Measurements from ENCODE around the gene FBXL7. TPM values are rescaled to one million over a fixed set of nuclear protein-coding genes. Genes with fewer than 3 reads are reported as not detected.
A peak's percentile ranks its signal among the peaks of the same experiment; 100 is the strongest.

FBXL7 gene
- total RNA-seq, 1 donor from 2014 or later, result 12.3 TPM

- Histone ChIP-seq H3K27me3 (no peaks in the 10 kb centered on the region), H3K9ac (no peak overlapping the region), H3K27ac (no peak overlapping the region), H3K4me1 (no peaks in the 10 kb centered on the region), H3K79me2 (ENCODE audit: low read depth) (peaks cover 50% of the 10 kb centered on the region), H3F3A (ENCODE audit: low read depth) (no peaks in the 10 kb centered on the region), H2AFZ (replicated peaks) (no peak overlapping the region), H3K36me3 (no peaks in the 10 kb centered on the region), H3K9me3 (ENCODE audit: low read depth) (no peaks in the 10 kb centered on the region), H3K4me3 (no peak overlapping the region), H3K4me2 (no peak overlapping the region), H4K20me1 (ENCODE audit: low read depth) (no peaks in the 10 kb centered on the region)
- no peaks in the 10 kb centered on the region for H3K9me3 Mint-ChIP-seq
- peak overlapping the region; percentile 54 for H3K27ac Mint-ChIP-seq
- TF ChIP-seq CTCF (IDR thresholded peaks at IDR 0.05), result no peak
- TF ChIP-seq EZH2 (IDR thresholded peaks at IDR 0.05), result no peak
- TF ChIP-seq EZH2phosphoT487 (IDR thresholded peaks at IDR 0.05), result no peak
- no peak for DNase-seq (ENCODE audit: low spot score)
- H3K36me3 Mint-ChIP-seq, result peaks cover 11% of the 10 kb centered on the region
- no peak overlapping the region for H3K4me3 Mint-ChIP-seq
- peaks cover 4% of the 10 kb centered on the region for H3K4me1 Mint-ChIP-seq
- H3K27me3 Mint-ChIP-seq (ENCODE audit: insufficient read depth, low read depth), result peaks cover 5% of the 10 kb centered on the region
These were observed 121.1 kb downstream of the FBXL7 start for GRCh38 chr5:15621094-15621493.

GRCh38 chr5:15623794-15624193, 123.8 kb downstream of the FBXL7 start:
- H3K9me3 Mint-ChIP-seq, result no peaks in the 10 kb centered on the region
- H3K27ac Mint-ChIP-seq, result no peak overlapping the region
- H3K79me2 ChIP-seq (ENCODE audit: low read depth), result peaks cover 57% of the 10 kb centered on the region

GRCh38 chr5:15627109-15627508, 127.1 kb downstream of the FBXL7 start:
- peaks cover 6% of the 10 kb centered on the region for H3K36me3 Mint-ChIP-seq
- H3K27me3 Mint-ChIP-seq (ENCODE audit: insufficient read depth, low read depth), result peaks cover 5% of the 10 kb centered on the region
- Histone ChIP-seq H3F3A (ENCODE audit: low read depth) (no peaks in the 10 kb centered on the region), H3K4me1 (peaks cover 6% of the 10 kb centered on the region), H3K27me3 (no peaks in the 10 kb centered on the region), H3K36me3 (no peaks in the 10 kb centered on the region), H2AFZ (replicated peaks) (no peak overlapping the region), H3K79me2 (ENCODE audit: low read depth) (peaks cover 47% of the 10 kb centered on the region), H3K9me3 (ENCODE audit: low read depth) (no peaks in the 10 kb centered on the region), H3K4me2 (no peak overlapping the region), H3K9ac (no peak overlapping the region), H4K20me1 (ENCODE audit: low read depth) (no peaks in the 10 kb centered on the region), H3K27ac (no peak overlapping the region), H3K4me3 (no peak overlapping the region)
- DNase-seq (ENCODE audit: low spot score), result no peak
- H3K27ac Mint-ChIP-seq, result no peak overlapping the region
- no peaks in the 10 kb centered on the region for H3K9me3 Mint-ChIP-seq
- no peaks in the 10 kb centered on the region for H3K4me1 Mint-ChIP-seq
- no peak overlapping the region for H3K4me3 Mint-ChIP-seq
- TF ChIP-seq EZH2 (IDR thresholded peaks at IDR 0.05) (no peak), CTCF (IDR thresholded peaks at IDR 0.05) (no peak), EZH2phosphoT487 (IDR thresholded peaks at IDR 0.05) (no peak)

More at GRCh38 chr5:15623794-15624193, 123.8 kb downstream of the FBXL7 start:
- H3F3A ChIP-seq (ENCODE audit: low read depth), result no peaks in the 10 kb centered on the region
- no peak overlapping the region for H3K27ac ChIP-seq
- H3K4me1 ChIP-seq, result peaks cover 6% of the 10 kb centered on the region
- Mint-ChIP-seq H3K36me3 (peaks cover 16% of the 10 kb centered on the region), H3K4me1 (no peaks in the 10 kb centered on the region), H3K4me3 (no peak overlapping the region), H3K27me3 (ENCODE audit: insufficient read depth, low read depth) (peaks cover 5% of the 10 kb centered on the region)
- H3K9me3 ChIP-seq (ENCODE audit: low read depth), result no peaks in the 10 kb centered on the region
- H2AFZ ChIP-seq (replicated peaks), result no peak overlapping the region
- no peak overlapping the region for H3K4me3 ChIP-seq
- H3K9ac ChIP-seq, result no peak overlapping the region
- no peaks in the 10 kb centered on the region for H3K36me3 ChIP-seq
- no peak for DNase-seq (ENCODE audit: low spot score)
- H3K27me3 ChIP-seq, result no peaks in the 10 kb centered on the region
- TF ChIP-seq CTCF (IDR thresholded peaks at IDR 0.05), result no peak
- TF ChIP-seq EZH2phosphoT487 (IDR thresholded peaks at IDR 0.05), result no peak
- no peak for TF ChIP-seq EZH2 (IDR thresholded peaks at IDR 0.05)
- H4K20me1 ChIP-seq (ENCODE audit: low read depth), result no peaks in the 10 kb centered on the region
- H3K4me2 ChIP-seq, result no peak overlapping the region
